ENCODE data around the gene ZNF302.
"Not testable (repeated sequence)": the region's sequence is repeated elsewhere in the genome, so short reads cannot be mapped to it uniquely, and the experiment has no call there.

Gene ZNF302

DNA sequence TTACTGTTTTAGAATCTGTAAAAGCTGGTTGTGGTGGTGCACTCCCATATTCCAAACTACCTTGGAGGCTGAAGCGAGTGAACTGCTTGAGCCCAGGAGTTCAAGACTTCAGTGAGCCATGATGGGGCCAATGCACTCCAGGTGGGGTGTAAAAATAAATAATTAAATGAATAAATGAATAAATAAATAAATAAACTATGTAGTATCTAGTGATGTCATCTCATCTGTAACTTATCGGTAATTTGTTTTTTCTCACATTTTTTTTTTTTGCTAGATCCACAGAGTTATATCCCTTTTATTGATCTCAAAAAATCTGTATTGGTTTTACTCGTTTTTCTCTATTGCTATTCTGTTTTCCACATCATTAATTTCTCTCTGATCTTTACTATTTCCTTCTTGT is 5.5 kb upstream of the ZNF302 start:
- no peak for DNase-seq (ENCODE audit: low spot score)

DNA sequence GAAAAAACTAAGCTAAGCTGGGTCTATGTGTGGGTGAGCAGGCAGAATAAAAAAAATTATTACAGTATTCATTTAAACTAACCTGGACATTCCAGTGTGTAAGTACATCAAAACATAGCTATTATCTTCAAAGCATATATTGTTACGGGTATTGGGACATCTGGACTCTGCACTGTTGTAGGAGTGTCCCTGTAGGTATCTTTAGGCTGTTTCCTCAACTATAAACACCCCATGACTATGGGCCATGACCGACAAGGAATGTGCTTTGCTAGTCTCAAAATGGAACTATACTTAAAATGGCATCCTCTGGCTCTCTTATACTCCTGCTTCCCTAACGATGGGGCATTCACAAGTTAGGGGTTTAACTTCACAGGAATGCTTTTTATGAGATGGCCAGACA is 3.9 kb upstream of the ZNF302 start:
- DNase-seq (ENCODE audit: low spot score), result no peak

DNA sequence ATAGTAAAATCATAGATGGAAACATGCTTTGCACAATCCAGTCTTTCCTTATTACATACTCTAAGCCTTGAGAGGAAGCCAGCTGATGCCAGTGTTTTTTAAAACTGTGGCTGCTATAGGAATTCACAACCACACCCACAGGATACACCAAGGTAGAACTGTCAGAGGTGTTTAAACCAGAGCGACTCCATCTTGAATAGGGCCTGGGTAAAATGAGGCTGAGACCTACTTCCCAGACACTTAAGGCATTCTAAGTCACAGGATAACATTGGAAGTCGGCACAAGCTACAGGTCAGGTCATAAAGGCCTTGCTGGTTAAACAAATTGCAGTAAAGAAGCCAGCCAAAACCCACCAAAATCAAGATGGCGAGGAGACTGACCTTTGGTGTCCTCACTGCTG is 2.2 kb upstream of the ZNF302 start:
- no peak for DNase-seq (ENCODE audit: low spot score)

DNA sequence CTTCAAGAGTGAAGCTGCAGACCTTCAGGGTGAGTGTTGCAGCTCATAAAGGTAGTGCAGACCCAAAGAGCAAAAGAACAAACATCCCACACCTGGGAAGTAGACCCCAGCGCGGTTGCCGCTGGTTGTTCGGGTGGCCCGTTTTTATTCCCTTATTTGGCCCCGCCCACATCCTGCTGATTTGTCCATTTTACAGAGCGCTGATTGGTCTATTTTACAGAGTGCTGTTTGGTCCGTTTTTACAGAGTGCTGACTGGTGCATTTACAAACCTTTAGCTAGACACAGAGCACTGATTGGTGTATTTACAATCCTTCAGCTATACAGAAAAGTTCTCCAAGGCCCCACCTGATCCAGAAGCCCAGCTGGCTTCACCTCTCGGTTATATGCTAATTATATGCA is 1.6 kb upstream of the ZNF302 start:
- no peak for DNase-seq (ENCODE audit: low spot score)

DNA sequence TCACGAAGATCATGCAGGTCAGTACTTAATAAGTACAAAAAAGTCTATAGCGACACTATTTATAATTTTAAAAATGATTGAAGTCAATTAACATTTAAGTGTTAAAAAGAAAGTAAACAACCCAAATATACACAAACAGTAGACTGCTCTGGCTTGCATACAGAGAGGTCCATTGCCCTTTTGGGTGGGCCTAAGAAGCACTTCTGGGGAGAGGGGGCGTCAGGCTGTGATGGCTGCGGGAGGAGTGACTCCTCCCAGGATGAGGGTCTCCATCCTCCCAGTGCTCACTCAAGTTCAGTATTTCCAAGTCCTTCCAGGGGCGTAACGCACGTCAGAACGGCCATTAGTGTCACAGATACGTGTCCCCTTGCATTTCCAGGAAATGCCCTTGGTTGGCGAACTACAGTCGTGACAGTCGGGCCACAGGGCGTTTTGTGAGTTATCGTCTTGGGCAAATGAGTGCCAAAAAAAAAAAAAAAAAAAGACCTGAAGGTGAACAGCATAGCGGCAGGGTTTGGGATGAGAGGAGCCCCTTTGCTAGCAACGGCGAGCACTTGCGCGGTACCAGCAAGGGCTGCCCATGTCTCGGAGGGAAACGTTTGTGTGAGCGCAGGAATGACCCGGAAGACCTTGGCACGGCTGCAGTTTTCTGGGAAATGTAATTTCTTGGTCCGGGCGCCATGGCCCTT is 637 bp upstream of the ZNF302 start, which contains the start of gene SCGB2B2:
TSS of gene SCGB2B2 (minus strand) at position 463 of the 689 bp plus-strand sequence. CDS start 82,596 bp downstream, outside the sequence.
- no peak for DNase-seq (ENCODE audit: low spot score)

DNA sequence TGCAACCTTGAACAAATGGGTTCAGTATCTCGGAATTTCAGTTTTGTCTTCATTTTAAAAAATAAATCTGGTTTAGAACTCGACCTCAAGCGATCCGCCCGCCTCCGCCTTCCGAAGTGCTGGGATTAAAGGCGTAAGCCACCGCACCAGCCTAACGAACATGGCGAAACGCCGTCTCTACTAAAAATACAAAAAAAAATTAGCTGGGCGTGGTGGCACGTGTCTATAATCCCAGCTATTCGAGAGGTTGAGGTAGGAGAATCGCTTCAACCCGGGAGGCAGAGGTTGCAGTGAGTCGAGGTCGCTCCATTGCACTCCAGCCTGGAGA is 571 bp downstream of the ZNF302 start:
- DNase-seq (ENCODE audit: low spot score), result no peak

DNA sequence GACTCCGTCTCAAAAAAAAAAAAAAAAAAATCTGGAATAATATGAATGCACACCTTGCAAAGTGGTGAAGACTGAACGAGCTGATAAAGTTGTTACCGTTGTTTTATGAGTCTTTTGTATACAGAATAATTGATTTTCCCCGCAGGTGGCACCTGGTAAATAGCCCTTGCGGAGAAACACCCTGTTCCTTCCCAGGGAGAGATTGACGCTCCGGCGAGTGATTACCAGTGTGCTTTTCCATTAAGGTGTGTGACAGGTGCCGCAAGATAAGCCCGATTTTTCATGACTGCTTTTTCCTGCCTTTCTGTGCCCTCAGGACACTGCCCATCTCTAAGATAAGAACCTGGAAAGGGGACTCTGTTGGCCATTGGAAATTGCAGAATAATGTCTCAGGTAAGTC is 943 bp downstream of the ZNF302 start:
- DNase-seq (ENCODE audit: low spot score), result no peak

DNA sequence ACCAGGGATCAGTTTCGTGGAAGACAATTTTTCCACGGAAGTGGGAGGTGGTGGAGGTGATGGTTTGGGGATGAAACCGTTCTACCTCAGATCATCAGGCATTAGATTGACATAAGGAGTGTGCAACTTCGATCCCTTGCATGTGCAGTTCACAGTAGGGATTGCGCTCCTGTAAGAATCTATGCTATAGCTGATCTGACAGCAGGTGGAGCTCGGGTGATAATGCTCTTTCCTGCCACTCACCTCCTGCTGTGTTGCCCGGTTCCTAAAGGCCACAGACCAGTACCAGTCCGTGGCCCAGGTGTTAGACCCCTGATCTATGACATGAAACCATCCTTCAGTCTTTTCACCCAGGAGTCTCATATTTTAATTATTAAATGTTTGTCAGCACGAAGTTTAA is 4.0 kb downstream of the ZNF302 start:
- DNase-seq (ENCODE audit: low spot score), result no peak

DNA sequence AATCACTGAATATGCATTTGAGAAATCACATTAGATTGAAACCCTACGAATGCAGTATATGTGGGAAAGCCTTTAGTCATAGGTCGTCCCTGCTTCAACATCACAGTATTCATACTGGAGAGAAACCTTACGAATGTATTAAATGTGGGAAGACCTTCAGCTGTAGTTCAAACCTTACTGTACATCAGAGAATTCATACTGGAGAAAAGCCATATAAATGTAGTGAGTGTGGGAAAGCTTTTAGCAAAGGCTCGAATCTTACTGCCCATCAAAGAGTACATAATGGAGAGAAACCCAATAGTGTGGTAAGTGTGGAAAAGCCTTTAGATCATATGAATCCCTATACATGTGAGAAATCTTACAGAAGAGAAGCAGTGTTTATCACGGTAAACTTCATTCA is 7.8 kb downstream of the ZNF302 start:
- DNase-seq (ENCODE audit: low spot score), result not testable (repeated sequence)

DNA sequence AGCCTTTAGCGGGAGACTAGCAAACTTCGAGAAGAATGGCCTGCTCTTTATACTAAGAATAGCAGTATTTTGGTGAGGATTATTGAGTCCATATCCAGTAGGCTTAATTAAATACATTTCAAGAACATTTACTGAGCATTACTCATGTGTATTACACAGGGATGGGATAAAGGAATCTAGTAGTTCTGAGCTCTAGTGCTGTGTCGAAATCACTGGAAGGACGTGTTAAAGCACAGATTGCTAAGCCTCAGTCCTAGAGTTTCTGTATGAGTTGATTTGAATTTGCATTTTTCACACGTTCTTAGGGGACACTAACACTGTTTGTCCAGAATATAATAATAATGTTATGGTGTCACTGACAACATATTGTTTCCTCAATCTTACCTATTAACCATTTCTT is 9.0 kb downstream of the ZNF302 start:
- DNase-seq (ENCODE audit: low spot score), result no peak

DNA sequence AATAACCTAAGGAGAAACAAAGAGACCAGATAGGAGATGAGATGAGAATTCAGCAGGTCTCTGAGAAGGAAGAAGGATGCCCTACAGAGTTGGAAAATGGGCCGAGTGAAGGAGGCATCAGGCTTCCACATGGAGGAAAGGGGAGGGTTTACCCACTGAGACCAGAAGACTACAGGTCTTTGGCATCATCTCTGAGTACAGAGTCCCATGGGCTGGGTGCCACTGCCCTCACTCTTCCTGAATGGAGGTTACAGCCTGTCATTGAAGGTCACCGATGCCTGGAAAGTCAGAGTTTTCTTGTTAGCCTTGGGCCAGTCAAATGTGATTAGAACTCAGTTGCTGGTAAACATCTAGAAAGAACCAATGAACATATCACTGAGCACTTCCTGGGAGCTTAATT is 9.9 kb downstream of the ZNF302 start:
- no peak for DNase-seq (ENCODE audit: low spot score)

DNA sequence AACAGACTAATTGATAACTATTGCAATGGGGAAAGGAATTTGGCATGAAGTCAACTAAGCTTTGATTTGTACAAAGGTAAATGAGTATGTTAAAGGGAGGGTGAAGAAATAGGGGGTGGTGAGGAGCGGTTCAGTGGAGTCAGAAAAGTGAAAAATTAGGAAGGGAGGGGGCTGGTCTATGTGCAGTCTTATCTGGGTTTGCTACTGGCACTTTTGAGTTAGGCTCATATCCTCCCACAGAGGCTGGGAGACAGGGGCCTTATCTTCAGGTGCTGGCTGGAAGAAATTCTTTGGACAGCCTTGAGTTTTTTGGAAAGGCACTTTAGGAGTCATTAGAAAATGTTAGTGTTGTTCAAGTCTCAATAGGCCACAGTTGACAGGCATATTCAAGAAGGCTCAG is 11.1 kb downstream of the ZNF302 start:
- no peak for DNase-seq (ENCODE audit: low spot score)

DNA sequence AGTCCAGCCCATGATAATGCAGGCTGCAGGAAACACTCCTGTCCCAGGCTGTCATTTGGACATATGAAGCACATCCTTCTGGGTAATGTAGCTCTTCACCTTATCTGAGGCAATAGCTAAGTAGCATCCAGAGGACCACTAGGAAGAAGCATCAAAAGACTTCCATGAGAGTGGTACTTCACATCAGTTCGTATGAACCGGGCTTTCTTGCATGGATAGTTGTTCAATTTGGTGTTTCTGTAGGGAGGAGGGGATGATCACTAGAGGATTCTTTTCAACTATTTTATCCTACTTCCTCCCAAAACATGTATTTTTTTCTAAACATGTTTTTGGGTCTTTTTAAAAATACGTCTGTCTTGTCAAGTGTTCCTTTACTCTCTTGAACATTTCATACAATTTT is 12.9 kb downstream of the ZNF302 start:
- no peak for DNase-seq (ENCODE audit: low spot score)

DNA sequence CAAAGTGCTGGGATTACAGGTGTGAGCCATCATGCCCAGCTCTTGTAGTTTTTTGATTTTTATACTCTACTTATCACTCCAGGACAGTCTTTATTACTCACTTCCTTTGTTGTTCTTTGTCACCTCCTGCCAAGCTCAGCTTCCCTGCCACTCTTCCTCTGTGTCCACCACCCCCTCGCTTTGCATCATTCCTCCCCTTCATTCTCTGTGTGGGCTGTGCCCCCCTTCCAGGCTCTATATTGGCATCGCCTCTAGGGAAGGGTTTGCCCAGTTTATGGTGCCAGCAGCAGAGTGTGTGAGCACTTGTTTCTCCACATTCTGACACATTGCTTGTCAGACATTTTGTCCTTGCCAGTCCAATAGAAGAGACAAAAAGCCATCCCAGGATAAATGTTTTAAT is 15.1 kb downstream of the ZNF302 start:
- DNase-seq (ENCODE audit: low spot score), result no peak

DNA sequence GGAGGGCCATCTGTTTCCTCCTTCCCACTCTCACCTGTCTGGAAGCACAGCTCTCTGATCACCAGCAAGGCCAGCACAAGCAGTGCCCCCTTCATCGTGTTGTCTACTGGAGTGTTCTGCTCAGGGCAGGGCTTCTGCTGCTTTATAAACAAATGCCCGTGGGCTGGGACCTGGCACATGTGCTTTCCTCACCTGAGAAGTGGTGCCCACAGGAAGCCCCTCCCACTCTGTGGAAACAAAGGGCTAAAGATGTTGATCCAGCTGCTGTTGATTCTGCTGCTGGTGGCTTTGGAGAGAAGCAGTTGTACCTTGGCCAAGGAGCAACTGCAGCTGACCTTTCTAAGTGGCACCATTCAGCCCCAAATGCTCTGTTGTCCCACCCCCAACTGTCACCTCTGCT is 30.2 kb downstream of the ZNF302 start:
- no peak for DNase-seq (ENCODE audit: low spot score)

DNA sequence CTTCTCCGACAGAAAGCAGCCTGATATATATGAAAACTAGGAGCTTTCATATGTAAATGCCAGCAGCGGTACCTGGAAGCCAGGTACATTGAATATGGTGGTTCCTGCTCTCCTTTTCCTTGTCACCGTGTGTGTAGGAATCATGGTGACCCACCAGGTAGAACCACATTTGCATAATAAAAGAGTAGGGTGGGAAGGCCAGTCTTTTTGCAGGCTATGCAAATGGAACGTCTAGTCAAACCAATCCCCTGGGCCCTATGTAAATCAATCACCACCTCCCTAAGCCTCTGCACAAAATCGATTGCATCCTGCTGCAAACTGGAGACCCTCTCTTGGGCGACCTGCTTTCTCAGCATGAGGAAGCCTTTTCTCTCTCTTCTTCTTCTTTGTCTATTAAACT is 34.4 kb downstream of the ZNF302 start:
- no peak for DNase-seq (ENCODE audit: low spot score)

DNA sequence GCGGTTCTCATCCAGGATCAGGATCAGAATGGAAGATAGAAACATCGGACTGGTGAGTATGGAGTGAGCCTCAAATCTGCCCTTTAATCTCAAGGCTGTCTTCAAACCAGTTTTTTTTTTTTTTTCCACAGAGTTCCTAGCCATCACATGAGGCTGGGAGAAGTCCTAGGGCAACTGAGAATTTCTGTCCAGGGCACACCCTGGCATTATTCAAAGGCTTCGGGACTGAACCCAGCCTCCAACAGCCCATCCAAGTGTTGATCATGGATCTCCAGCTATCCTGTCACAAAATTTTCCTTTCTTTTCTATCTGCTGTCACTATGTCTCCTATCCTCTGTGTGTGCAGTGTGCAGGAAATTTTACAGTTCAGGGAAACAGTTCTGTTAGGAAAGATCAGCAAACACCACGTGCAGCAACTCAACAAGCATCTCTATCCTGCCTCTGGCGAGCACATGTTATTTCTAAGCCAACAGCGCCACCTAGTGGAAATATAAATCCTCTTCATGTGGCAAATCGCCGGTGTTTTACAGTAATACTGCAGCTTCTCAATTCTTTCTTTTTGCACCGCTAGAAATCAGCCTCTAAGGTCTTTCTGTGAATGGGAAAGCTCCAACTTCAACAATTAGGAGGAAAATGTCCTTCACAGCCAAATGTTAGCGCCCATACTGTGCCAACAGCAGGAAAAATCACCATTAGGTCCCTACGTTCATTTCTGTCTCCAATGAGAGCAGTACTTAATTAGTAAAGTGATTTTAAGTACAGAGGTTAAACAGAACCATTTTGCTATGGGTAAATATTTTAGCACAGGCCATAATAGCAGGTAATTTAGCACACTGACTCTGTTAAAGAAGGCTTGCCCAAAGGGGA is 35.1 kb downstream of the ZNF302 start:
- peak; percentile 85 for DNase-seq (ENCODE audit: low spot score)

DNA sequence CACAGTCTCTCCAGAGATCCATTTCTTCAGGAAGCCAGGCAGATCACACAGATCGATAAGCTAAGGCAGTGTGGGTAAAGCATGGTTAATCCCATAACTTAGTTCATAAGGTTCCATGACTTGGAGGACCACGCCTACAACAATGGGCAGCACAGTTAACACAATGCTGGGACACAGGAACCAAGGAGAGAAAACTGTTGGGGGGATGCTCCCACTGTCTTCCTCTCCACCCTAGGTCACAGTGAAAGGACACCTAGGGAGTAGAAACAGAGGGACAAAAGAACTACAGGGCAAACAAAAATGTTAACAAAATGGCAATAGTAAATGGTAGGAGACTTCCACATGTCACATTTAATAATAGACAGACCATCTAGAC is 35.8 kb downstream of the ZNF302 start:
- no peak for DNase-seq (ENCODE audit: low spot score)

DNA sequence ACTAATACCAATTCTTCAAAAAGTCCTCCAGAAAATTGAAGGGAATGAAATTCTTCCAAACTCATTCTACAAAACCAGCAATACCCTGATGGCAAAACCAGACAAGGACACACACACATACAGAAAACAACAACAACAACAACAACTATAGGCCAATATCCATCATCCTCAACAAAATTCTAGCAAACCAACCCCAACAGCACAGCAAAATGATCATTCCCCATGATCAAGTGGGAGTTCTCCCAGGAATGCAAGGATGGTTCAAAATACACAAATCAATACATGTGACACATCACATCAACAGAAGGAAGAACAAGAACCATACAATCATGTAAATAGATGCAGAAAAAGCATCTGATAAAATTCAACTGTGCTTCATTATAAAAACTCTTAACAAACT is 37.9 kb downstream of the ZNF302 start:
- no peak for DNase-seq (ENCODE audit: low spot score)

DNA sequence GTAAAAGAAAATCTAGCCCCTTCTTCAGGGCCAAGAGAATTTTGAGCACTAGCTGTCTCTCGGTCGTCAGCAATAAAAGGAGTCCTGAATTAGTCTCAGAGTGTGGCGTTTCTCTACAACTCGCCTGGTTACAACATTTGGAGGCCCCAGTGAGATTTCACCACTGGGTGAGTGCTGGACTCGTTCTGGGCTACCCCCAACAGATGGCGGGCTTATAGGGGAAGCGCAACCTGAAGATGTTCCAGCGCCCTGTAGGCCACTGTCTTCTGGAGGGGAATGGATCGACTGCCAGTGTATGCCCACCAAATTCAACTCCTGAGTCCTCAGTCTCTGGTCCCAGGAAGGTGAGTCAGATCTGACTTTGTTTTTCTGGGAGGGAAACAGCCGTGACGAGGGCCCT is 44.9 kb downstream of the ZNF302 start:
- DNase-seq (ENCODE audit: low spot score), result no peak

DNA sequence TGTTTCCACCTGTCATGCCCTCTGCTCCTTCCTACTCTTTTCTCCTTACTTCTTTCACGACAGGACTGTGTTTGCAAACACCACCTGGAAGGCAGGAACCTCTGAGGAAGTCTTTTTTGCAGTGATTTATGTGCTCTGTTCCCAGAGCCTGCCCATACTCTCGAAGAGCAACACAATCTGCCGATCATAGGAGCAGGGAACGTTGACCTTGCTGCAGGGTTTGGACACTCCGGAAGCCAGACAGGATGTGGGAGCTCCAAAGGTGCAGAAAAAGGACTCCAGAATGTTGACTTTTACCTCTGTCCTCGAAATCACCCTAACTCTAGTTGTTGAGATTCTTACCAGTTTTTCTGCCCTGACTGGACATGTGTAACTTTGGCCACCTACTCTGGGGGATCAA is 47.9 kb downstream of the ZNF302 start:
- DNase-seq (ENCODE audit: low spot score), result no peak

DNA sequence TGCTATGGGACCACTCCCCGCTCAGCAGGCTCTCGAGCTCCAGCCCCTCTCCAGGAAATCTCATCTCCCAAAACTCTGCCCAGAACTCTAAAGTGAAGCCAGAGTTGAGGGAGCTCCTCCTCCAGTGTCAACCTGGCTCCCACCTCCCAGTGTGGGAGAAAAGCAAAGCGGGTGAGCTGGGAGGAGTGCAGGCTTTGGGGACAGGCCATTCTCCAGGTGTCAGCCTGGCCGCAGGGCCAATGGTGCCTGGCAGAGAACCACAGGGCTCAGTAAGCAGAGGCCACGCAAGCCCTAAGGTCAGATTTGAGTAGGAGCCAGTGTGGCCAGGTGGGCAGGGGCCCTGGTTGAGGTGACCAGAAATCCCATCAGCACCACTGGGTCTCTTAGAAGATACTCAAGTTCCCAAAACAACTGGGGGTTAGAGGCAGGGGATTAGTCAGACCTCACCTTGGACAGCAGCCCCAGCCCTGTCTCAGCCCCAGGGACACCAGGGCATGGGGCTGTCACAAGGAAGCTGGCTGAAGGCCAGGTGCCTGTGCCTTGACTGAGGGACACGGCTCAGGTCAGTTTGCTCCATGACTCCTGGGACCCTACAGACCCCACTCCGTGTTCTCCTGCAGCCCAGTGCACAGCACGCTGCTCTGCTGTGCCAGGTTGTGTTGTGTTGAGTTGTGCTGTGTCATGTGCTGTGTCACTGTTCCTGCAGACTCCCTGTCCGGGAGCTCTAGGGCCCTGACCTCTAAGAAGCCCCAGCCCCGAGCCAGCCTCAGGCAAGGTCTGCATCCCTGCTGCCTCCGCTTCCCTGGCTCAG is 53.7 kb downstream of the ZNF302 start:
- DNase-seq (ENCODE audit: low spot score), result no peak

DNA sequence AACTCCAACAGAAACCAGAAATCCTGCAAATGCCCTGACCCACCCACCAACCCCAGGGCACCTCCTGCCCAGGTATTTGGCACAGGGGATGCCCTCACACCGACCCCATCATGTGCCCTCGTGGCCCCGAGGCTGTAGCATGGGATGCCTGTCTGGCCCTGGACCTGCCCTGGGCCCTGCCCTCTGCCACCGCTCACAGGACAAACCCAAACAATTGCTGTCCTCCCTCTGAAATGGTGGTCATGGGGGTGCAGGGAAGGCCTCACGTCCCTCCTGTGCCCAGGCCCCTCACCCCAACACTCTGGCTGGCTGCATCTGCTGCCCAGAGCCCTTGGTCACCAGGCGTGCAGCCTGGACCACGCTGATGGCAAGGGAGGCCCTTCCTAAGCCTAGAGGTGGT is 54.5 kb downstream of the ZNF302 start:
- no peak for DNase-seq (ENCODE audit: low spot score)

Measured in NAMALWA (cell line).